GM20000 (cell line): ENCODE measurements around the gene STX4.
"Not testable (repeated sequence)": the region's sequence is repeated elsewhere in the genome, so short reads cannot be mapped to it uniquely, and the experiment has no call there.

Experiments
- DNase-seq: peaks from one replicate; pipeline ENCODE4 v3.0.0; 2012; ENCODE audit warnings: low spot score
- CTCF ChIP-seq: IDR thresholded peaks from 2 replicates; pipeline ENCODE4 v1.5.1; 2012; ENCODE audit warnings: mild to moderate bottlenecking, control low read depth; ENCODE audit errors: extremely low read depth, missing control alignments

STX4 gene

DNA sequence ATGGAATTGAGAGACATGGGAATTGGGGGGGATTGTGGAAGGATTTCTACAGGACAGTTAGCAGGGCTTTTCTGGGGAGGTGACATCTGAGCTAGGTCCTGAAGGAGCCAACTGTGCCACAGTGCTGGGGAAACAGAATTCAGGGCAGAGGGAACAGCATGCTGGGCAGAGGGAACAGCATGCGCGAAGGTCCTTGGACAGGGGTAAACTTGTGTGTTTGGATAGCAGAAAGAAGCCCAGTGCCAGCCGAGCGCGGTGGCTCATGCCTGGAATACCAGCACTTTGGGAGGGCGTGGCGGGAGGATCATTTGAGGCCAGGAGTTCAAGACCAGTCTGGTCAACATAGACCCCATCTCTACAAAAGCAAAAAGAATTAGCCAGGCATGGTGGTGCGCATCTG lies 26.8 kb upstream of the STX4 start:
- TF ChIP-seq CTCF: no peak

GRCh38 chr16:31007684-31008083 lies 25.7 kb upstream of the STX4 start:
- no peak for DNase-seq
- TF ChIP-seq CTCF: no peak

More for the DNA sequence above, 26.8 kb upstream of the STX4 start:
- no peak for DNase-seq

DNA sequence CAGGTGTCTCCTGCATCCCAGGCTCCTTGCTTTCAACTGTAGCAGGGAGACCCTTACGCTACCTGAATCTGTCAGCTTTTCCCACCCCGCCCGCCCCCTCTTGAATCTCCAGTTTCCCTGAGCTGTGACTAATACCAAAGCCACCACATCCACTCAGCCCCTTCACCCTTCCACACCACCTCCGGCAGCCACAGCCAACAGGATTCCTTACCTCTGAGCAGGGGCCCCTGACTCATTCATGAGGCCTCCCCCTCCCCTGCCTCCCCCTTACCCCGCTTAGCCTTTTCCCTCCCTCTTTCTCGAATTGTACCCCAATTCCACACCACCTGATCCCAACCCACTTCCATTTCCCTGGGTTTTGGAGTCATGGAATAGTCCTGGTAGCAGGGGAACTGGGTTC lies 25.2 kb upstream of the STX4 start:
- TF ChIP-seq CTCF: no peak
- no peak for DNase-seq

DNA sequence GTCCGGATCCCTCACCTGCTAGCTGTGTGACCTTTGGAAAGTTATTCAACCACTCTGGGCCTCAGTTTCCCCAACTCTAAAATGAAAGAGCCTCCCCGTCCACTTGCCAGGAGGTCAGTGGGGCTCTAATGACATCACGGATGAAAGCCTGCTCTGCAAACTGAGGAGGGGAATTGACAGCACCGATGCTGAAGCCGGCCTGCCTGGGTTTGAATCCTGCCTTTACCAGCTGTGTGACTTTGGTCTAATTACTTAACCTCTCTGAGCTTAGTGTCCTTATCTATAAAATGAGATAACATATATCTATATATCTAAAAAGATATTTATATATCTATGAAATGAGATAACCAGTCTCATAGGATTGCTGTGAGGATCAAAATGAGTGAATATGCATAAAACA lies 24.8 kb upstream of the STX4 start:
- DNase-seq: no peak
- TF ChIP-seq CTCF: no peak

- TF ChIP-seq CTCF: no peak
- no peak for DNase-seq
Observed at GRCh38 chr16:31009120-31009519, 24.2 kb upstream of the STX4 start.

DNA sequence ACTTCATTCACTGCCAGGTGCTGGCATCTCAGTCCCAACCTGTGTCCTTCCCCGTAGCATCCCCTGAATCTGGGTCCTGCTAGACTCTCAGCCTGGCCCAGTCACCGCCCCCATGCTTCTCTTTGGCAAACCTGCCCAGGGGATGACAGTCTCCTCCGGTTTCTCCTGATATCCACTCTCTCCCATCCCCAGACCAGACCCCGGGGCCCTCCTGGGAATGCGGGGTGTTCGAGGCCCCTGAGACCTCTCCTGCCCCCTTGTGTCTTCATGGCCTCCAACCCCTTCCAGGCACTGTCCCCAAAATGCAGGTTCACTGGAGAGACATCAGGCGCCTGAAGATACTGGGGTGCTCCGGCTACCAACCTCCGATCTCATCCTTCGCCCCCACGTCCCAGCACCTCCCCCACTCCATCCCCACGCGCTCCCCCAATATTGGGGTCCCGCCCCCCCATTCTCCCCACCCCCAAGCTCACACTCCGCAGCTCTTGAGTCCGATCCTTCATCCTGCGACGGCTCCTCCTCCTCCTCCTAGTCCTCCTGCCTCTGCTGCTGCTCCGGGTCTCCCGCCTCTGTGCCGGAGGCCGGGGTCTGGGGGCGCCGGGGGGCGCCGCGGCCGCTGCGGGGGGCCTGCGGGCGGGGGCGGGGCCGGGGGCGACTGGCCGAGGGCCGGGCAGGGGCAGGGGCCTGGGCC lies 23.3 kb upstream of the STX4 start:
- TF ChIP-seq CTCF: no peak
- DNase-seq: no peak

DNA sequence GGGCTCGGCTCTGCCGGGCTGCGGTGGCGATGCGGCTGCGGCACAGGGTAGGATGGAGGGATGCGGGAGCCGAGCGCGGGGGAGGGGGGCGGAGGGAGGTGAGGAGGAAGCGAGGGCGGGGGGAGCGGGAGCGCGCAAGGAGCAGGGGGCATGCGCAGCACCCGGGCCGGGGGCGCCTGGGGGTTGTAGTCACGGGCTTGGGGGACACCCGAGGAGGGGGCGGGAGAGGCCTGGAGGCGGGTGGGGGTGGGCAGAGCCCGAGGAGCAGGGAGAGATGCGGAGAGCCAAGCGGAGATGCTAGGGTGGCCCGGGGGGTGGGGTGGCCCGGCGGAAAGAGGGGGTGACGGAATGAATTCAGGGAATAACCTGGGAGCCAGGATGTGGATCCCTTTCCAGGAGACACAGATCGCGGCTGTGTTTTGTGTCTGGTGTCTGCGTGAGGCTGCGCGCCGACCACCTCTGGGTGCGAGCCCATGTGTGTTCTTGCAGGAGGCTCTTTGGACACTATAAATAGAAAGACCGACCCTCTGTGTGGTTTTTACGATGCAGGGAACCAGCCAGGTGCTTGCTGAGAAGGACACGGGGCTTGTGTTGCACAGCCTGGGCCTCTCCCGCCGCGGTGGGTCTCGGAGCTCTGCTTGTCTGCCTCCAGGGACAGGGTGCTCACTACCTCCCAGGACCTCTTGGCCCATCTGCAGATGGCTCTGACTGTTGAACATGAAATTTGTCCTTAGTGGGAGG lies 22.6 kb upstream of the STX4 start, which contains the start of gene STX1B:
TSS of gene STX1B (minus strand) at position 54 of the 741 bp plus-strand sequence. CDS start 242 bp downstream, outside the sequence.
- no peak for DNase-seq
- no peak for TF ChIP-seq CTCF

- DNase-seq: not testable (repeated sequence)
Observed at GRCh38 chr16:31011815-31012214, 21.5 kb upstream of the STX4 start.

DNA sequence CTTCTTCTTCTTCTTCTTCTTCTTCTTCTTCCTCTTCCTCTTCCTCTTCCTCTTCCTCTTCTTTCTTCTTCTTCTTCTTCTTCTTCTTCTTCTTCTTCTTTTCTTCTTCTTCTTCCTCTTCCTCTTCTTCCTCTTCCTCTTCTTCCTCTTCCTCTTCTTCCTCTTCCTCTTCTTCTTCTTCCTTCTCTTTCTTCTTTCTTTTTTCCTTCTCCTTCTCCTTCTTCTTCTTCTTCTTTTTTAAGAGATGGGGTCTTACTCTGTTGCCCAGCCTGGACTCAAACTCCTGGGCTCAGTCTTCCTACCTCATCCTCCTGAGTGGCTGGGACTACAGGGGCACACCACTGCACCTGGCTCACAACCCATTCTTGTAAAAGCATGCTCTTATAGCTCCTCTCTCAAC lies 20.1 kb upstream of the STX4 start:
- DNase-seq: not testable (repeated sequence)
